ENCODE results near the gene C12orf54.
"Not testable (repeated sequence)": the region's sequence is repeated elsewhere in the genome, so short reads cannot be mapped to it uniquely, and the experiment has no call there.

Gene C12orf54

DNA sequence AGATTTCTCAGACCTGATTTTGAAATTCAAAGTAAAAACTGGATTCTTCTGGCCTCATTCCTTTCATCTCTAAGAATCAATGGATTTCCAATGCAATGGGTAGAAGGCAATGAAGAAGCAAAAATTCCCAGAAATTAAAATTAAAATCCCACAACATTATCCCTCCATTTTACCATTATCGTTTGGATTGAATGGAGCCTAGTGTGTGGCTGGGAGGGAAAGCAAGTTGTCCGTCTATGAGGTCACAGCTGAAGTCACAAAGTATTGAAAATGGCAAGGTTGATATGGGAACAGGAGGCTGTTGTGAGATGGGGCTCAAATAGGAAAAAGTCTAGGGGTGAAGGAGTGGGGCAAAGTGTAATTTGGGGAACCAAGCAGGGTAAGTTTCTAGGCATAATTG lies at the start of gene C12orf54:
Gene C12orf54 (plus strand): TSS at position 301 of the 400 bp plus-strand sequence. CDS start 799 bp downstream, outside the sequence.
- Histone ChIP-seq H3K36me3 (ENCODE audit: control insufficient read depth, insufficient read depth, low read length, severe bottlenecking) (no peaks in the 10 kb centered on the region), H3K4me3 (ENCODE audit: low read length) (no peak within 1 kb of the TSS), H3K27me3 (replicated peaks; ENCODE audit: control insufficient read depth, insufficient read depth, low read length) (peaks cover 20% of the 10 kb centered on the region), H3K4me1 (ENCODE audit: control insufficient read depth, insufficient read depth, low read length) (no peaks in the 10 kb centered on the region), H3K9me3 (ENCODE audit: control insufficient read depth, low read length) (no peaks in the 10 kb centered on the region), H3K9ac (ENCODE audit: low read length) (no peak within 1 kb of the TSS)
- DNase-seq (ENCODE audit: low read depth) = no peak

DNA sequence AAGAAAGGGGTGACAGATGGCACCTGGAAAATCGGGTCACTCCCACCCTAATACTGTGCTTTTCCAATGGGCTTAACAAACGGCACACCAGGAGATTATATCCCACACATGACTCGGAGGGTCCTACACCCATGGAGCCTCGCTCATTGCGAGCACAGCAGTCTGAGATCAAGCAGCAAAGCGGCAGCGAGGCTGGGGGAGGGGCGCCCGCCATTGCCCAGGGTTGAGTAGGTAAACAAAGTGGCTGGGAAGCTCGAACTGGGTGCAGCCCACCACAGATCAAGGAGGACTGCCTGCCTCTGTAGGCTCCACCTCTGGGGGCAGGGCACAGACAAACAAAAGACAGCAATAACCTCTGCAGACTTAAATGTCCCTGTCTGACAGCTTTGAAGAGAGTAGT lies 48.3 kb upstream of the C12orf54 start:
- H3K4me3 ChIP-seq (ENCODE audit: low read length); DNase-seq (ENCODE audit: low read depth); H3K36me3 ChIP-seq (ENCODE audit: control insufficient read depth, insufficient read depth, low read length, severe bottlenecking); H3K4me1 ChIP-seq (ENCODE audit: control insufficient read depth, insufficient read depth, low read length); H3K27me3 ChIP-seq (replicated peaks; ENCODE audit: control insufficient read depth, insufficient read depth, low read length); H3K9ac ChIP-seq (ENCODE audit: low read length); H3K9me3 ChIP-seq (ENCODE audit: control insufficient read depth, low read length): not testable (repeated sequence)

DNA sequence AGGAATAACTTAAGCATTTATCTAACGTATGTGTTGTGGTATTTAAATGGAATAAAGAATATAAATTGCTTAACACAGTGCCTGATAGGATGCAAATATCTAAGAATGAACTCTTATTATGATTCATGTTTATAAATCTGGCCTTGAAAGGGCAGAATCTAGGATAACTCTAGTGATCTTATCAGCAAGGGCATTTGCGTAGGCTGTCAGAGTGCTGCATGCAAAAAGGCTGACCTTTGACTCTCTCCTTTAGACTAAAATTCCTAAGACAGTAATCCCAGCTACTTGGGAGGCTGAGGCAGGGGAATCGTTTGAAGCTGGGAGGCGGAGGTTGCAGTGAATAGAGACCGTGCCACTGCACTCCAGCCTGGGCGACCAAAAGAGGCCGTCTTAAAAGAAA lies 41.2 kb upstream of the C12orf54 start:
- DNase-seq (ENCODE audit: low read depth) = no peak
- no peaks in the 10 kb centered on the region for H3K4me1 ChIP-seq (ENCODE audit: control insufficient read depth, insufficient read depth, low read length)
- H3K4me3 ChIP-seq (ENCODE audit: low read length) = no peak overlapping the region
- H3K9me3 ChIP-seq (ENCODE audit: control insufficient read depth, low read length) = no peaks in the 10 kb centered on the region
- no peaks in the 10 kb centered on the region for H3K27me3 ChIP-seq (replicated peaks; ENCODE audit: control insufficient read depth, insufficient read depth, low read length)
- H3K9ac ChIP-seq (ENCODE audit: low read length) = no peak overlapping the region
- no peaks in the 10 kb centered on the region for H3K36me3 ChIP-seq (ENCODE audit: control insufficient read depth, insufficient read depth, low read length, severe bottlenecking)

DNA sequence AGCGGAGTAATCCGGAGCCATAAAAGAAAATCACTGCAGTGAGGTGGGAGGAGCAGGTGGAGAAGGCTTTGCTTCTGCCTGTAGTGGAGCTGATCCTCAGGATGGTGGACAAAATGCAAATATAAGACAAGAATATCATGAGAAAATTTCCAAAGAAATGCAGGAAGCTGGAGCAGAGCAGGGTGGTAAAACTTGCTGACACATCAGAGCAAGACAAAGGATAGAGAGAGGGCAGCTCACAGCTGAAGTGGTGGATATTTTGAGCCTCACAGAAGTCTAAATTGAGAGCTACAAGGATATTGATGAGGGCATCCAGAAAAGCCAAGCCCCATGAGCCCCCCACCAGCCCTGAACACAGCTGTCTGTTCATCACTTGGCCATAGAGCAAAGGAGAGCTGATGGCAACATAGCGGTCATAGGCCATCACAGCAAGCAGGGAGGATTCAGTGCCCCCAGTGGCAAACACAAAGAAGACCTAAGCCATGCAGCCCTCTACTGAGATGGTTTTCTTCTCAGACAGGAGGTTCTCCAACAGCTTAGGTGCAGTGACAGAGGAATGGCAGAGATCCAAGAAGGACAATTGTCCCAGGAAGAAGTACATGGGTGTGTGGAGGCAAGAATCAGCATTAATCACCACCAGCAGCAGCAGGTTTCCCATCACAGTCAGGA lies 40.0 kb upstream of the C12orf54 start:
- no peaks in the 10 kb centered on the region for H3K9me3 ChIP-seq (ENCODE audit: control insufficient read depth, low read length)
- DNase-seq (ENCODE audit: low read depth) = no peak
- H3K4me3 ChIP-seq (ENCODE audit: low read length) = no peak overlapping the region
- no peaks in the 10 kb centered on the region for H3K36me3 ChIP-seq (ENCODE audit: control insufficient read depth, insufficient read depth, low read length, severe bottlenecking)
- no peaks in the 10 kb centered on the region for H3K27me3 ChIP-seq (replicated peaks; ENCODE audit: control insufficient read depth, insufficient read depth, low read length)
- peaks cover 4% of the 10 kb centered on the region for H3K4me1 ChIP-seq (ENCODE audit: control insufficient read depth, insufficient read depth, low read length)
- H3K9ac ChIP-seq (ENCODE audit: low read length) = no peak overlapping the region

DNA sequence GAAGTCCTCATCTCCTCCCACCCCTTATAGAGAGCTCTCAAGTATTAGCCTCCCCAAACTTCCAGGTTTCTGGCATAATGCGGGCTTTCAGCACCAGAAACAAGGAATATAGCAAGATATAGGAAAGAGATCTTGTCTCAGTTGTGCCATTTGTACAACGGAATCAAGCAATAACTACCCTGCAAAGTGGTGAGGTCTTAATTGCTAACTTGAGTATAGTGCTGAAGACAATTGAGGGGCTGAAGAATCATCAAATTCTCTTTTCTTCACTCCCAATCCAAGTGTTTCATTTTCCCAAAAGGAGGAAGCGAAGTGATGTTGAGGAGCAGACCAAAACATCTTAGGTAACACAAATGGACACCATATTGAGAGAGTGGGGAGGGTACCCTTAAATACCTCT lies 36.8 kb upstream of the C12orf54 start:
- Histone ChIP-seq H3K36me3 (ENCODE audit: control insufficient read depth, insufficient read depth, low read length, severe bottlenecking) (no peaks in the 10 kb centered on the region), H3K4me3 (ENCODE audit: low read length) (no peak overlapping the region), H3K4me1 (ENCODE audit: control insufficient read depth, insufficient read depth, low read length) (peaks cover 4% of the 10 kb centered on the region), H3K9ac (ENCODE audit: low read length) (no peak overlapping the region), H3K9me3 (ENCODE audit: control insufficient read depth, low read length) (peaks cover 9% of the 10 kb centered on the region), H3K27me3 (replicated peaks; ENCODE audit: control insufficient read depth, insufficient read depth, low read length) (no peaks in the 10 kb centered on the region)
- DNase-seq (ENCODE audit: low read depth) = no peak

DNA sequence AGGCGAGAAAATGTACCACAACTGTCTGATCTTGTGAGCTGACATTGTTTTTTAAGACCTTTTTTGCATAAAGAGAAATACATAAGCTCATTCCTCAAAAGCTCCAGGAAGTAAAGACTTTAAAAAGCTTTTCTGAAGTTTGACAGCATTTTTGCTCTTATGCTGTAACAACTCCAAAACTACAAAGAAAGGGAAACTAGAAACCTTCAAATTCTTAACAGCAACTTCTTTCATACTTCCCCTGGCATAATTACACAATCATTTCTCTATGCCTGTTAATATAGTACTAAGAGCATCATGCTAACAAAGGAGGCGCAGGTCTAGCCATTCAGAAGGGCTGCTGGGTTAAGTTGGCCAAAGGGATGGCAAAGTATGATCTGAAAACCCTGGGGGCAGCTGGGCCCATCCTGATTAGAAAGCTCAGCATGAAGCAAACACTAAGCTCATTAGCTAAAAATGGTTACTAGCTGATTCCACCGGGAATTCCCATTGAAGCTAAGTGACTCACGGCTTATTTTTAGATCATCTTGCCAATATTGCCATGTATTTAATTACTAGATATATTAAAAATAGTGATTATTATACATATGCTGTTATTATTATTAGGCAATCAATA lies 36.0 kb upstream of the C12orf54 start:
- peaks cover 4% of the 10 kb centered on the region for H3K4me1 ChIP-seq (ENCODE audit: control insufficient read depth, insufficient read depth, low read length)
- no peak overlapping the region for H3K4me3 ChIP-seq (ENCODE audit: low read length)
- peaks cover 9% of the 10 kb centered on the region for H3K9me3 ChIP-seq (ENCODE audit: control insufficient read depth, low read length)
- no peak for DNase-seq (ENCODE audit: low read depth)
- H3K9ac ChIP-seq (ENCODE audit: low read length) = no peak overlapping the region
- H3K27me3 ChIP-seq (replicated peaks; ENCODE audit: control insufficient read depth, insufficient read depth, low read length) = no peaks in the 10 kb centered on the region
- no peaks in the 10 kb centered on the region for H3K36me3 ChIP-seq (ENCODE audit: control insufficient read depth, insufficient read depth, low read length, severe bottlenecking)

DNA sequence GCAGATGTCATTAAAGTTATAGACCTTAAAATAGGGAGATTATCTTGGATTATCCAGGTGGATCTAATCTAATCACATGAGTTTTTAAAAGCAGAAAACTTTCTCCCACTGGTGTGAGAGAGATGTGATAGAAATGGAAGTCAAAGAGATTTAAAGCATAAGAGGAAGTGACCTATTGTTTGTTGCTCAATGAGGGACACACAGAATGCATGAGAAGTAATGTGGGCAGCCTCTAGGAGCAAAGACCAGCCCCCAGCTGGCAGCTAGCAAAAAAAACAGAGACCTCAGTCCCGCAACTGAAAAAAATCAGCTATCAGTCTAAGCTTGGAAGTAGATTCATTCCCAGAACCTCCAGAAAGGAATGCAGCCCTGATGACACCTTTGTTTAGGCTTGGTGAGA lies 34.5 kb upstream of the C12orf54 start:
- Histone ChIP-seq H3K27me3 (replicated peaks; ENCODE audit: control insufficient read depth, insufficient read depth, low read length) (no peaks in the 10 kb centered on the region), H3K36me3 (ENCODE audit: control insufficient read depth, insufficient read depth, low read length, severe bottlenecking) (no peaks in the 10 kb centered on the region), H3K4me3 (ENCODE audit: low read length) (no peak overlapping the region), H3K9me3 (ENCODE audit: control insufficient read depth, low read length) (peaks cover 9% of the 10 kb centered on the region), H3K9ac (ENCODE audit: low read length) (no peak overlapping the region), H3K4me1 (ENCODE audit: control insufficient read depth, insufficient read depth, low read length) (peaks cover 4% of the 10 kb centered on the region)
- no peak for DNase-seq (ENCODE audit: low read depth)

DNA sequence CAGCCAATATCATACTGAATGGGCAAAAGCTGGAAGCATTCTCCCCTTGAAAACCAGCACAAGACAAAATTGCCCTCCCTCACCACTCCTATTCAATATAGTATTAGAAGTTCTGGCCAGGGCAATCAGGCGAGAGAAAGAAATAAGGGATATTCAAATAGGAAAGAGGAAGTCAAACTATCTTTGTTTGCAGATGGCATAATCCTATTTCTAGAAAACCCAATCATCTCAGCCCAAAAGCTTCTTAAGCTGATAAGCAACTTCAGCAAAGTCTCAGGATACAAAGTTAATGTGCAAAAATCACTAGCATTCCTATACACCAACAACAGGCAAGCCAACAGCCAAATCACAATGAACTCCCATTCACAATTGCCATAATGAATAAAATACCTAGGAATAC lies 30.9 kb upstream of the C12orf54 start:
- no peak for DNase-seq (ENCODE audit: low read depth)
- Histone ChIP-seq H3K9ac (ENCODE audit: low read length) (no peak overlapping the region), H3K36me3 (ENCODE audit: control insufficient read depth, insufficient read depth, low read length, severe bottlenecking) (no peaks in the 10 kb centered on the region), H3K9me3 (ENCODE audit: control insufficient read depth, low read length) (peaks cover 9% of the 10 kb centered on the region), H3K4me1 (ENCODE audit: control insufficient read depth, insufficient read depth, low read length) (peaks cover 2% of the 10 kb centered on the region), H3K4me3 (ENCODE audit: low read length) (no peak overlapping the region), H3K27me3 (replicated peaks; ENCODE audit: control insufficient read depth, insufficient read depth, low read length) (no peaks in the 10 kb centered on the region)

DNA sequence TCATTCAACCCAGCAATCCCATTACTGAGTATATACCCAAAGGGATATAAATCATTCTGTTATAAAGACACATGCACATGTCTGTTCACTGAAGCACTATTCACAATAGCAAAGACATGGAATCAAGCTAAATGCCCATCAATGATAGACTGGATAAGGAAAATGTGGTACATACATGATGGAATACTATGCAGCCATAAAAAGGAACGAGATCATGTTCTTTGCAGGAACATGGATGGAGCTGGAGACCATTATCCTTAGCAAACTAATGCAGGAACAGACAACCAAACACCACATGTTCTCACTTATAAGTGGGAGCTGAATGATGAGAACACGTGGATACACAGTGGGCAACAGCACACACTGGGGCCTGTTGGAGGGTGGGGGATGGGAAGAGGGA lies 29.3 kb upstream of the C12orf54 start:
- H3K36me3 ChIP-seq (ENCODE audit: control insufficient read depth, insufficient read depth, low read length, severe bottlenecking); H3K9ac ChIP-seq (ENCODE audit: low read length); DNase-seq (ENCODE audit: low read depth); H3K27me3 ChIP-seq (replicated peaks; ENCODE audit: control insufficient read depth, insufficient read depth, low read length); H3K4me3 ChIP-seq (ENCODE audit: low read length); H3K4me1 ChIP-seq (ENCODE audit: control insufficient read depth, insufficient read depth, low read length); H3K9me3 ChIP-seq (ENCODE audit: control insufficient read depth, low read length): not testable (repeated sequence)

DNA sequence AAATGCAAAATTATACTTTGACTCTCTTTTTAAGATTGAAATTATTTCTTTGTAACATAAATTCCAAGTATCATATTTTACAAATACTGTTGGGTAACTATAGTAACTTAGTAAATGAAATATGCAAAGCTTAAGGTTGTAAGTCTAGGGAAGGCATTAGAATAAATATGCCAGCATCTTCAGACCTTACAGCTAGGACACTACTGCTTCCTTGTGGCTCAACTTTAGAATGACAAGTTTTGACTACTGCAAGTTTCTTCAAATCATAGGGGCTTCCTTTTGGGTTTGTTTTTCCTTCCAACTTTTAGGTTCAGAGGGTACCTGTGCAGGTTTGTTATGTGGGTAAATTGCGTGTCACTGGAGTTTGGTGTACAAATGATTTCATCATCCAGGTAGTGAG lies 27.6 kb upstream of the C12orf54 start:
- no peak overlapping the region for H3K9ac ChIP-seq (ENCODE audit: low read length)
- no peak overlapping the region for H3K4me3 ChIP-seq (ENCODE audit: low read length)
- H3K4me1 ChIP-seq (ENCODE audit: control insufficient read depth, insufficient read depth, low read length) = no peaks in the 10 kb centered on the region
- H3K36me3 ChIP-seq (ENCODE audit: control insufficient read depth, insufficient read depth, low read length, severe bottlenecking) = no peaks in the 10 kb centered on the region
- peaks cover 8% of the 10 kb centered on the region for H3K9me3 ChIP-seq (ENCODE audit: control insufficient read depth, low read length)
- no peaks in the 10 kb centered on the region for H3K27me3 ChIP-seq (replicated peaks; ENCODE audit: control insufficient read depth, insufficient read depth, low read length)
- DNase-seq (ENCODE audit: low read depth) = peak; percentile 22

DNA sequence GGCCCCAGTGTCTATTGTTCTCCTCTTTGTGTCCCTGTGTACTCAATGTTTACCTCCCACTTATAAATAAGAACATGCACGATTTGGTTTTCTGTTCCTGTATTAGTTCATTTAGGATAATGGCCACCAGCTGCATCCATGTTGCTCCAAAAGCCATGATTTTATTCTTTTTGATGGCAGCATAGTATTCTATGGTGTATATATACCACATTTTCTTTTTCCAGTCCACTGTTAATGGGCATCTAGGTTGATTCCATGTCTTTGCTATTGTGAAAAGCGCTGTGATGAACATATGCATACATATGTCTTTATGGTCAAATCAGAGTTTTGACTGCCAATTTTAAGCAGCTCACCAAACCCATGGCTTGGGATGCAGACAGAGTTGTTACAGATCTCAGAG lies 27.2 kb upstream of the C12orf54 start:
- no peaks in the 10 kb centered on the region for H3K36me3 ChIP-seq (ENCODE audit: control insufficient read depth, insufficient read depth, low read length, severe bottlenecking)
- H3K27me3 ChIP-seq (replicated peaks; ENCODE audit: control insufficient read depth, insufficient read depth, low read length) = no peaks in the 10 kb centered on the region
- no peak for DNase-seq (ENCODE audit: low read depth)
- H3K4me1 ChIP-seq (ENCODE audit: control insufficient read depth, insufficient read depth, low read length) = no peaks in the 10 kb centered on the region
- no peak overlapping the region for H3K9ac ChIP-seq (ENCODE audit: low read length)
- H3K9me3 ChIP-seq (ENCODE audit: control insufficient read depth, low read length) = peaks cover 4% of the 10 kb centered on the region
- H3K4me3 ChIP-seq (ENCODE audit: low read length) = no peak overlapping the region

DNA sequence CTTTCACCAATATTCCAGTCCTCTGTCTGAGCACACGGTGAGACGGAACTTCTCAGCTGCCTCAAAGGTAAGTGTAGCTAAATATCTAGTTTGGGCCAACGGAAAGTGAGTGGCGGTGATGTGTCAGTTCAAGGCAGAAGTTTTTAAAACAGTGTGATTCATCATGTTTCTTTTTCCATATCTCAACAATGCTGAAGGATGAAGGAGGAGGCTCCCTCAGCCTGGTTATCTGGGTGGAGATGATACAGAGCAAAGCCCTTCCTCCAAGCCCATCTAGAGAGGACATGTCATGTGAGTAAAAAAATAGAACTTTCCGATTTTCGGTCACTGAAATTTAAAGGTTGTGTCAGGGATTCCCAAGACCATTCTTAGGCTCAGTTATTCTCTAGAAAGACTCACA lies 23.0 kb upstream of the C12orf54 start:
- Histone ChIP-seq H3K9me3 (ENCODE audit: control insufficient read depth, low read length) (no peaks in the 10 kb centered on the region), H3K9ac (ENCODE audit: low read length) (no peak overlapping the region), H3K4me1 (ENCODE audit: control insufficient read depth, insufficient read depth, low read length) (no peaks in the 10 kb centered on the region), H3K4me3 (ENCODE audit: low read length) (no peak overlapping the region), H3K27me3 (replicated peaks; ENCODE audit: control insufficient read depth, insufficient read depth, low read length) (no peaks in the 10 kb centered on the region), H3K36me3 (ENCODE audit: control insufficient read depth, insufficient read depth, low read length, severe bottlenecking) (no peaks in the 10 kb centered on the region)
- DNase-seq (ENCODE audit: low read depth) = no peak

Data from adipocyte (in vitro differentiated cells).